Heart left ventricle (tissue), 16 donors: ENCODE measurements around the gene FBXW7. TPM values are rescaled to one million over a fixed set of nuclear protein-coding genes. Genes with fewer than 3 reads are reported as not detected.

Experiments
- ATAC-seq, 4 donors: fragments of 200-7000 bp; cut with Tn5 transposase; one replicate each; pipeline ENCODE4 v1.9.1; 2020 to 2022; ENCODE audit warnings: moderate library complexity in 4 of 4, mild to moderate bottlenecking in 3 of 4, moderate number of reproducible peaks in 1 of 4
- DNase-seq, 5 donors: peaks; one replicate each; pipeline ENCODE4 v3.0.0-alpha.2; 2020
- H3K27ac ChIP-seq, 12 donors: fragments of 200-600 bp; sonication (generic) in 4 of 12; one replicate each; pipeline versions ENCODE4 v1.5.0 to v1.8.0; 2016 to 2022; ENCODE audit warnings: mild to moderate bottlenecking in 2 of 12
- H3K27me3 ChIP-seq, 9 donors: fragments of 200-600 bp; sonication (generic) in 2 of 9; one replicate each; pipeline versions ENCODE4 v1.5.1 to v1.8.0; 2016 to 2022; ENCODE audit warnings: mild to moderate bottlenecking in 3 of 9
- H3K36me3 ChIP-seq, 9 donors: fragments of 200-600 bp; sonication (generic) in 2 of 9; one replicate each; pipeline versions ENCODE4 v1.5.0 to v1.8.0; 2018 to 2022; ENCODE audit warnings: mild to moderate bottlenecking in 2 of 9
- H3K4me1 ChIP-seq, 12 donors: fragments of 200-600 bp; sonication (generic) in 4 of 12; one replicate each; pipeline versions ENCODE4 v1.5.0 to v1.8.0; 2016 to 2022; ENCODE audit warnings: mild to moderate bottlenecking in 3 of 12
- H3K4me3 ChIP-seq, 12 donors: fragments of 200-600 bp; sonication (generic) in 4 of 12; one replicate each; pipeline versions ENCODE4 v1.5.0 to v1.8.0; 2017 to 2022; ENCODE audit warnings: mild to moderate bottlenecking in 9 of 12, moderate library complexity in 4 of 12
- H3K9me3 ChIP-seq, 12 donors: fragments of 200-600 bp; sonication (generic) in 4 of 12; one replicate each; pipeline versions ENCODE4 v1.5.0 to v1.8.0; 2016 to 2022; ENCODE audit warnings: mild to moderate bottlenecking in 1 of 12
- POLR2A ChIP-seq, 2 donors: fragments of 450-650 bp; IDR thresholded peaks; one replicate each; pipeline ENCODE4 v1.6.1; 2017; ENCODE audit warnings: antibody characterized with exemption in 2 of 2, mild to moderate bottlenecking in 2 of 2, moderate library complexity in 2 of 2
- WGBS, 4 donors: extraction: QIAGEN DNeasy Blood & Tissue Kit in 2 of 4; methylation state at CpG; one replicate each; pipeline versions ENCODE4 v1.1.5 to v1.1.7; 2013 to 2018; 5-methylcytosine and 5-hydroxymethylcytosine counted together
- intact Hi-C, 10 donors: fragments of 100-400 bp; cut with DNase I; formaldehyde crosslinking; loops; one replicate each; pipeline versions ENCODE4 v1.11.1 to v1.14.2; 2022
- polyA plus RNA-seq, 2 donors: library from polyadenylated mRNA; stranded (reverse); fragments of 200-250 nt; gene quantifications; one replicate each; pipeline ENCODE4 v1.2.3, GENCODE V29; 2013
- total RNA-seq, 9 donors: library from RNA; depleted of rRNA in 2 of 9; stranded (reverse); fragments of >200 nt in 2 of 9; fragmentation: NEBNext Ultra II Directional in 3 of 9; extraction: Animal tissue kit (Norgen Biotek cat#: 25700) in 3 of 9; gene quantifications; one replicate each; pipeline versions ENCODE4 v1.1.0 to v1.2.4, GENCODE V29; 2016 to 2023
- TF ChIP-seq, protein P1 (sequence below), 12 donors: fragments of 200-600 bp; sonication (generic) in 4 of 12; IDR thresholded peaks; one replicate each; pipeline versions ENCODE4 v1.5.0 to v1.8.0; 2018 to 2022; ENCODE audit warnings: antibody characterized with exemption in 12 of 12, mild to moderate bottlenecking in 5 of 12
- donor health status: ischemic (EF 13 %, LVEDD 7.1; RV severe dilation, severe dysfunction).
- donor health status: healthy with polysubstance abuse.
- donor health status: DM: no; HTN: yes; CAD: no.
- donor health status: DM: no; HTN: no; CAD: no.
- donor health status: ischemic (EF 25% LVEDD 6.9; RV normal size, moderate dysfunction).
- donor health status: ischemic (EF 25% LVEDD 5.7; RV mildly dilated, moderate dysfunction).
- donor health status: healthy.
- donor health status: DM: yes; HTN: yes; CAD: no.
- donor health status: ischemic (EF 35%, LVEDD 5.7; RV mildly dilated, moderate dysfunction).
- donor health status: nonischemic (EF 11% LVEDD 7.7; RV severe dilation, severe dysfunction).
- donor health status: DM: yes; HTN: yes; CAD: no.
- donor health status: PGD.
- donor health status: ischemic (EF 29% LVEDD 5.4; RV normal size, mild dysfunction).
- donor health status: nonischemic (EF 23%, LVEDD 6.1; RV moderate dilation, normal function).

Gene FBXW7
- total and polyA plus RNA-seq, 11 donors, result 20.6 to 74.1 (median 59.8) TPM

DNA sequence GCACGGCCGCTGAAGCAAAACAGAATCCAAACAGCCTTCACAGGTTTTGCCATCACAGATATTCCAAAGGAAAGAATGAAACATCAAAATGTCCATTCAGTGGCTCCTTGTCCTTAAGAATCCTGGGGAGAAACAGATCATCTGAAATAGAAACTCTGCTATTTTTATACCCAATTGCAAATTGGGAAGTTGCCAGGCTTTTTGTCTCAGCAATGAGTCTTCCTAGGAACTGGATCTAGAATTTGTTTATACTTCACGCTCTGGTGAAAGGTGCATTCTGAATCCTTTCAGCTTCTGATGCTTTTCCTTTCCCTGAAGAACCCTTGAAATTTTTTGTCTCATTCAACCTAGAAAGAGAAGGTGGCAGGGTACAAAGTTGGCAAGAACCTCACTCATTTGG lies 218.9 kb downstream of the FBXW7 start:
- TF ChIP-seq POLR2A (IDR thresholded peaks at IDR 0.05), result no peak
- TF ChIP-seq, protein P1, sequence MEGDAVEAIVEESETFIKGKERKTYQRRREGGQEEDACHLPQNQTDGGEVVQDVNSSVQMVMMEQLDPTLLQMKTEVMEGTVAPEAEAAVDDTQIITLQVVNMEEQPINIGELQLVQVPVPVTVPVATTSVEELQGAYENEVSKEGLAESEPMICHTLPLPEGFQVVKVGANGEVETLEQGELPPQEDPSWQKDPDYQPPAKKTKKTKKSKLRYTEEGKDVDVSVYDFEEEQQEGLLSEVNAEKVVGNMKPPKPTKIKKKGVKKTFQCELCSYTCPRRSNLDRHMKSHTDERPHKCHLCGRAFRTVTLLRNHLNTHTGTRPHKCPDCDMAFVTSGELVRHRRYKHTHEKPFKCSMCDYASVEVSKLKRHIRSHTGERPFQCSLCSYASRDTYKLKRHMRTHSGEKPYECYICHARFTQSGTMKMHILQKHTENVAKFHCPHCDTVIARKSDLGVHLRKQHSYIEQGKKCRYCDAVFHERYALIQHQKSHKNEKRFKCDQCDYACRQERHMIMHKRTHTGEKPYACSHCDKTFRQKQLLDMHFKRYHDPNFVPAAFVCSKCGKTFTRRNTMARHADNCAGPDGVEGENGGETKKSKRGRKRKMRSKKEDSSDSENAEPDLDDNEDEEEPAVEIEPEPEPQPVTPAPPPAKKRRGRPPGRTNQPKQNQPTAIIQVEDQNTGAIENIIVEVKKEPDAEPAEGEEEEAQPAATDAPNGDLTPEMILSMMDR (IDR thresholded peaks at IDR 0.05), result no peak

DNA sequence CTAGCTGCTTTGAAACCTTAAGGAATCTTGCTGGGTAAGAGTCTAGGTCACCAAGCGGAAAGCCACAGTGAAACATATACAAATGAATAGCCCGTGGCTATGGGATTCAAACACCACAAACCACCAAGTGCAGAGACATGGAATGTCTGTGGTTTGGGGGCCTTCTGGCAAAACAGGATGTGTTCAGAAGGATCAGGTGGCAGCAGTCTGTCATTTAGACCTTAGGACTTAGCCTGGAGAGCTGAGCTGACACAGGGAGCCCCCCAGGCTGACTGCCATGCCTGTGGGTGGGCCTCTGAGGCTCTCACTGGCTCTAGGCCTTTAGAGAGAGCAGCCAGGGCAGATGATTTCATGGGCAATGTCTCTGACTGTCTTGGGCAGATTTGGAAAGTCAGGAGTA lies 225.6 kb downstream of the FBXW7 start:
- WGBS, 4 donors, result 91 to 96% (median 92%) methylated on average over 2 of the region's 2 CpGs
- H3K27ac ChIP-seq, result no peak overlapping the region
- no peaks in the 10 kb centered on the region for H3K27me3 ChIP-seq
- intact Hi-C loops, result no loop called here
- H3K4me1 ChIP-seq, result no peaks in the 10 kb centered on the region
- H3K9me3 ChIP-seq, result no peaks in the 10 kb centered on the region
- H3K4me3 ChIP-seq, result no peak overlapping the region
- ATAC-seq, result no peak
- no peak for DNase-seq
- TF ChIP-seq, protein P1 (IDR thresholded peaks at IDR 0.05), result no peak
- TF ChIP-seq POLR2A (IDR thresholded peaks at IDR 0.05), result no peak
- no peaks in the 10 kb centered on the region for H3K36me3 ChIP-seq

More for the DNA sequence above, 218.9 kb downstream of the FBXW7 start:
- WGBS, 4 donors, result 69 to 77% (median 75%) methylated on average over 3 of the region's 3 CpGs
- no peaks in the 10 kb centered on the region for H3K27me3 ChIP-seq
- H3K4me3 ChIP-seq, result no peak overlapping the region
- peaks cover 0 to 25% (median 16%) of the 10 kb centered on the region in 9 donors for H3K36me3 ChIP-seq
- no peak for DNase-seq
- peak in 1 of 4 donors; percentile 29 for ATAC-seq
- no peak overlapping the region for H3K27ac ChIP-seq
- peaks cover 0 to 13% (median 8%) of the 10 kb centered on the region in 12 donors for H3K4me1 ChIP-seq
- intact Hi-C loops, result no loop called here
- no peaks in the 10 kb centered on the region for H3K9me3 ChIP-seq

DNA sequence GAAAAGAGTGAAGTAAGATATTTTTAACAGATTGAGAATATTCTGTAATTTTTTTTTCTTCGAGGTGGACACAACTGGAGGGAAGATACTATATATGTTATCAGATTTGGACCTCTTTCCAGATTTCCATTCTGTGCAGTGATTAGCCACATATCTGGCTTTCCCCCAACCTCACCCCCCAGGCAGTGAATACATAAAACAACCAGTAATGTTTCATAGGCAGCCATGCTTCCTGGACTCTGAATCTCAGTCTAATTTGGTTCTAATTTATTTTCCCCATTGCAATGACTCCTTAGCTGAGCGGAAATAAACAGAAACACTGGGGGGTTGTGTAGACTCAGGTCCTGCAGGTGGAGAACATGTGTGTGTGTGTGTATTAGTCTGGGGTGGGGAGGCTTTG lies 226.5 kb downstream of the FBXW7 start:
- no peaks in the 10 kb centered on the region for H3K9me3 ChIP-seq
- no peak for DNase-seq
- H3K4me1 ChIP-seq, result no peaks in the 10 kb centered on the region
- whole genome bisulfite sequencing, 4 donors, result 55 to 79% (median 72%) methylated on average over 2 of the region's 2 CpGs
- no peaks in the 10 kb centered on the region for H3K27me3 ChIP-seq
- TF ChIP-seq POLR2A (IDR thresholded peaks at IDR 0.05), result no peak
- intact Hi-C loops, result no loop called here
- no peaks in the 10 kb centered on the region for H3K36me3 ChIP-seq
- no peak overlapping the region for H3K4me3 ChIP-seq
- no peak for ATAC-seq
- H3K27ac ChIP-seq, result no peak overlapping the region

DNA sequence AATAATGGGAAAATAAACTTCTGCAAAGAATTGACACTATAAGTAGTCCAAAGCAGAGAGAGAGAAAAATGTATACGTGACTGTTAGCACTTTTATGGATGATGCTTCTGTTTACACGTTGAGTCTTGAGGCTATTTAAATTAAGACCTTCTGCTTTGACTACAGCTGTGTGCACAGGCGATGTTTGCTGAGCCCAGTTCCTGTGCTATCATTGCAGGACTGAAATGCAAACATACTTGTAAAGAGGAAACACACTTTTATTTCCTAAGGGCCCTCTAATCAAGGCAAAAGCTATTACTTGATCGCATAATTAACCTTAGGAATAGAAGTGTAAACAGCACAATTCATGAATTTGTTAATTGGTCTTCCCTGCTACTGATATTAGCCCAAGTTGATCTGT lies 226.9 kb downstream of the FBXW7 start:
- TF ChIP-seq, protein P1 (IDR thresholded peaks at IDR 0.05), result no peak
- TF ChIP-seq POLR2A (IDR thresholded peaks at IDR 0.05), result no peak
- Histone ChIP-seq H3K9me3 (no peaks in the 10 kb centered on the region), H3K36me3 (no peaks in the 10 kb centered on the region), H3K4me1 (no peaks in the 10 kb centered on the region), H3K27ac (no peak overlapping the region), H3K27me3 (no peaks in the 10 kb centered on the region), H3K4me3 (no peak overlapping the region)
- DNase-seq (no peak), ATAC-seq (no peak)
- intact Hi-C loops, result no loop called here
- WGBS, 4 donors, result 73 to 85% (median 77%) methylated on average over 4 of the region's 4 CpGs

DNA sequence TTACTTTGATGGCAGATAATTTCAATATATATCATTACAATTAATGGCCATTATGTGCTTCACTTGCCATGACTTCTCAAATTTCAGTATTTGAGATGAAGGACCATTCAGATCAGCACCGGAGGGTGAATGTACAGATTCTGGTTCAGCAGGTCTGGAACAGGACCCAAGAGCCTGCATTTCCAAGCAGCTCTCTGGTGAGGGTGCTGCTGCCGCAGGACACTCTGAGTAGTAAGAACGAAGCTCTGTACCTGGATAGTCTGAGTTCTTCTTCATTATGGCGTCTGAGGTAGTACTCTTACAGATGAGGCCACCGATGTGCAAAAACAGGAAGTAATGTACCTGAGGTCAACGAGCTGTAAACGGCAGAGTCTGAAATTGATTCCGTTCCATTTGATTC lies 228.2 kb downstream of the FBXW7 start:
- TF ChIP-seq POLR2A (IDR thresholded peaks at IDR 0.05), result no peak
- TF ChIP-seq, protein P1 (IDR thresholded peaks at IDR 0.05), result no peak
- no peaks in the 10 kb centered on the region for H3K9me3 ChIP-seq
- H3K27ac ChIP-seq, result no peak overlapping the region
- no peak for ATAC-seq
- no peaks in the 10 kb centered on the region for H3K27me3 ChIP-seq
- no peak for DNase-seq
- H3K4me3 ChIP-seq, result no peak overlapping the region
- no peaks in the 10 kb centered on the region for H3K4me1 ChIP-seq
- H3K36me3 ChIP-seq, result no peaks in the 10 kb centered on the region
- intact Hi-C loops, result no loop called here
- 87 to 92% (median 91%) methylated on average over 8 of the region's 8 CpGs for WGBS, 4 donors
